ENCODE measurements around the gene FREM3. TPM values are rescaled to one million over a fixed set of nuclear protein-coding genes. Genes with fewer than 3 reads are reported as not detected.

The FREM3 gene
- not detected for total RNA-seq

GRCh38 chr4:143700416-143701352 lies at the start of gene FREM3:
TSS of gene FREM3 (minus strand) at chr4:143700675. CDS start at chr4:143700675, 0 bp downstream.
- 2 to 3% methylated on average over 21 to 28 of the region's 64 CpGs for WGBS, 2 donors
- Histone ChIP-seq H3K9me3 (no peaks in the 10 kb centered on the region), H3K27me3 (peaks cover 0 to 31% of the 10 kb centered on the region in 2 donors), H3K4me1 (peaks cover 0 to 21% (median 5%) of the 10 kb centered on the region in 4 donors), H3K36me3 (no peaks in the 10 kb centered on the region), H3K27ac (no peak within 1 kb of the TSS), H3K4me3 (peak within 1 kb of the TSS in 3 of 4 donors; percentile 15 to 46 (median 21))
- TF ChIP-seq CTCF (IDR thresholded peaks at IDR 0.05): no peak
- no peak for DNase-seq (ENCODE audit: low spot score in 2 of 2)

- Histone ChIP-seq H3K27ac (no peak overlapping the region), H3K4me3 (no peak overlapping the region), H3K27me3 (no peaks in the 10 kb centered on the region), H3K9me3 (no peaks in the 10 kb centered on the region), H3K36me3 (no peaks in the 10 kb centered on the region), H3K4me1 (no peaks in the 10 kb centered on the region)
- no peak for TF ChIP-seq CTCF (IDR thresholded peaks at IDR 0.05)
- DNase-seq (ENCODE audit: low spot score in 2 of 2): no peak
Observed at GRCh38 chr4:143745874-143746273, 45.4 kb upstream of the FREM3 start.

- Histone ChIP-seq H3K27me3 (no peaks in the 10 kb centered on the region), H3K9me3 (no peaks in the 10 kb centered on the region), H3K4me3 (no peak overlapping the region), H3K27ac (no peak overlapping the region), H3K36me3 (no peaks in the 10 kb centered on the region), H3K4me1 (no peaks in the 10 kb centered on the region)
- DNase-seq (ENCODE audit: low spot score in 2 of 2): no peak
- TF ChIP-seq POLR2A (IDR thresholded peaks at IDR 0.05) (no peak), EP300 (IDR thresholded peaks at IDR 0.05) (no peak), CTCF (IDR thresholded peaks at IDR 0.05) (no peak)
- 46 to 47% methylated on average over 3 of the region's 3 CpGs for WGBS, 2 donors
Observed at GRCh38 chr4:143743591-143743990, 43.1 kb upstream of the FREM3 start.

GRCh38 chr4:143742834-143743233 lies 42.4 kb upstream of the FREM3 start:
- WGBS, 2 donors: 33 to 50% methylated on average over 2 of the region's 2 CpGs

More at GRCh38 chr4:143742834-143743233, 42.4 kb upstream of the FREM3 start:
- Histone ChIP-seq H3K9me3 (no peaks in the 10 kb centered on the region), H3K27ac (no peak overlapping the region), H3K36me3 (no peaks in the 10 kb centered on the region), H3K4me3 (no peak overlapping the region), H3K27me3 (no peaks in the 10 kb centered on the region), H3K4me1 (no peaks in the 10 kb centered on the region)
- DNase-seq (ENCODE audit: low spot score in 2 of 2): no peak
- no peak for TF ChIP-seq CTCF (IDR thresholded peaks at IDR 0.05)
- no peak for TF ChIP-seq POLR2A (IDR thresholded peaks at IDR 0.05)
- no peak for TF ChIP-seq EP300 (IDR thresholded peaks at IDR 0.05)

All from tibial nerve (tissue), 4 donors.